K562 (cell line): ENCODE data around the gene LPIN2. TPM values are rescaled to one million over a fixed set of nuclear protein-coding genes. Genes with fewer than 3 reads are reported as not detected.

ENCODE experiments used
- ATAC-seq: fragments of 200-7000 bp; cut with Tn5 transposase; 3 replicates; pipeline ENCODE4 v1.9.1; 2020; ENCODE audit warnings: moderate library complexity
- BruUV-seq: library from RNA; stranded (reverse); fragments of 400-500 nt; replicated peaks from 2 replicates; lab custom pipeline; 2021; lab: Mats Ljungman, UMichigan
- CTCF ChIA-PET: fragments of 300-600 bp; formaldehyde crosslinking; extraction: SDS; loops from one replicate; lab custom pipeline; 2021; ENCODE audit warnings: low intra/inter-chr PET ratio; lab: Yijun Ruan, JAX
- POLR2A ChIA-PET: fragments of 300-600, 350-650 bp; sonication (Branson Sonifier 250); formaldehyde crosslinking; extraction: SDS; loops from one replicate; lab custom pipeline; 2021; ENCODE audit warnings: antibody characterized with exemption, inconsistent platforms; lab: Yijun Ruan, JAX
- DNase-seq, 4 experiments: peaks; one replicate each; pipeline versions ENCODE4 v3.0.0 to v3.0.0-alpha.2; 2011 to 2018; ENCODE audit warnings: low spot score in 3 of 4, mixed read lengths in 3 of 4; ENCODE audit errors: extremely low read depth in 1 of 4
- FAIRE-seq: peaks from 2 replicates; lab custom pipeline; 2011; peaks lifted over from hg19 to GRCh38; lab: Jason Lieb, UNC
- H2AFZ ChIP-seq: 2 replicates; pipeline ENCODE4 v1.6.0; 2011; ENCODE audit warnings: low read depth, low read length, control low read depth, inconsistent platforms
- H3K27ac ChIP-seq: fragments of 200-600 bp; 3 replicates; pipeline ENCODE4 v1.8.0; 2011; ENCODE audit warnings: low read depth, mild to moderate bottlenecking, control low read depth, inconsistent platforms, low read length, moderate library complexity, mixed read lengths; ENCODE audit errors: extremely low read depth
- H3K27me3 ChIP-seq, 2 experiments: fragments of 300-600 bp in 1 of 2; 2 replicates in 1 of 2; 3 replicates in 1 of 2; pipeline versions ENCODE4 v1.6.0 to v1.8.0; 2011; ENCODE audit warnings: inconsistent platforms in 2 of 2, low read length in 2 of 2, mild to moderate bottlenecking in 1 of 2, mixed read lengths in 1 of 2, moderate library complexity in 1 of 2; ENCODE audit not compliant: control insufficient read depth in 2 of 2, insufficient read depth in 2 of 2
- H3K36me3 ChIP-seq: fragments of 300-600 bp; 3 replicates; pipeline ENCODE4 v1.8.0; 2011; ENCODE audit warnings: mild to moderate bottlenecking, low read length, inconsistent platforms; ENCODE audit not compliant: control insufficient read depth, insufficient read depth
- H3K4me1 ChIP-seq, 2 experiments: fragments of 200-600 bp in 1 of 2; replicated peaks in 1 of 2; 2 replicates in 1 of 2; 3 replicates in 1 of 2; pipeline versions ENCODE4 v1.5.1 to v1.8.0; 2011; ENCODE audit warnings: inconsistent platforms in 2 of 2, low read length in 2 of 2, mild to moderate bottlenecking in 1 of 2, mixed read lengths in 1 of 2, moderate library complexity in 1 of 2; ENCODE audit not compliant: control insufficient read depth in 2 of 2, insufficient read depth in 2 of 2
- H3K4me2 ChIP-seq: 2 replicates; pipeline ENCODE4 v1.6.1; 2011; ENCODE audit warnings: low read length, control low read depth, inconsistent platforms, mixed read lengths; ENCODE audit not compliant: insufficient read depth
- H3K4me3 ChIP-seq: fragments of 200-600 bp; sonication (generic), shearing (Covaris generic); 2 replicates; pipeline ENCODE4 v1.5.1; 2016; ENCODE audit warnings: control low read depth, inconsistent platforms
- H3K79me2 ChIP-seq: fragments of 200-600 bp; 3 replicates; pipeline ENCODE4 v1.8.0; 2011; ENCODE audit warnings: low read length, inconsistent platforms; ENCODE audit not compliant: control insufficient read depth, insufficient read depth
- H3K9ac ChIP-seq, 2 experiments: 2 replicates each; pipeline versions ENCODE4 v1.6.0 to v1.6.1; 2011; ENCODE audit warnings: low read depth in 2 of 2, low read length in 2 of 2, control low read depth in 1 of 2, inconsistent platforms in 1 of 2, mild to moderate bottlenecking in 1 of 2, mixed read lengths in 1 of 2; ENCODE audit not compliant: insufficient read depth in 1 of 2
- H3K9me1 ChIP-seq: one replicate; pipeline ENCODE4 v1.6.0; 2011; ENCODE audit warnings: inconsistent platforms, mild to moderate bottlenecking, low read length, moderate library complexity; ENCODE audit not compliant: control insufficient read depth, insufficient read depth
- H3K9me3 ChIP-seq: replicated peaks from 2 replicates; pipeline ENCODE4 v1.5.1; 2011; ENCODE audit warnings: low read depth, low read length, inconsistent platforms; ENCODE audit not compliant: control insufficient read depth, insufficient read depth
- H4K20me1 ChIP-seq: replicated peaks from 2 replicates; pipeline ENCODE4 v1.6.1; 2011; ENCODE audit warnings: low read length, inconsistent platforms, mixed read lengths; ENCODE audit not compliant: control insufficient read depth, insufficient read depth
- TEAD4 ChIP-seq, 2 experiments: sonication (generic) in 1 of 2; formaldehyde crosslinking in 1 of 2; IDR thresholded peaks; 2 replicates each; pipeline versions ENCODE4 v1.6.1 to v1.8.0; 2012 to 2022; ENCODE audit warnings: borderline replicate concordance in 1 of 2, inconsistent platforms in 1 of 2, low read length in 1 of 2, mild to moderate bottlenecking in 1 of 2, missing genetic modification reagents in 1 of 2
- WGBS: fragments of 100-300 bp; shearing (Covaris generic); methylation state at CpG from one replicate; pipeline ENCODE4 v1.1.6; 2016; ENCODE audit warnings: low coverage, mixed read lengths; ENCODE audit not compliant: insufficient coverage; ENCODE audit errors: missing lambda C conversion rate; 5-methylcytosine and 5-hydroxymethylcytosine counted together
- in situ Hi-C: fragments of 300-500 bp; cut with MboI; formaldehyde crosslinking; loops from 4 replicates; pipeline ENCODE4 v1.15.0; 2018; ENCODE audit warnings: inconsistent platforms, mixed read lengths
- intact Hi-C: fragments of 100-400 bp; cut with micrococcal nuclease; formaldehyde crosslinking; loops from 2 replicates; pipeline ENCODE4 v1.14.2; 2022
- polyA plus RNA-seq, 8 experiments: library from polyadenylated mRNA; depleted of rRNA in 4 of 8; stranded (reverse) in 5 of 8; unstranded in 3 of 8; fragments of >200 nt; fragmentation: Nextera tagmentation in 2 of 8; fragmentation: Illumina TruSeq in 1 of 8; extraction: Ambion mirVana in 2 of 8; extraction: Trizol in 1 of 8; gene quantifications; 2 replicates each; pipeline versions ENCODE4 v1.2.1 to v1.2.3, GENCODE V29; 2011 to 2014; ENCODE audit warnings: inconsistent platforms in 1 of 8, missing spikeins in 1 of 8
- total RNA-seq, 7 experiments: library from RNA; depleted of rRNA in 6 of 7; stranded (reverse); fragments of >200 nt in 6 of 7; fragmentation: Illumina TruSeq in 2 of 7; extraction: Trizol in 2 of 7; gene quantifications; 2 replicates each; pipeline versions ENCODE4 v1.2.1 to v1.2.3, GENCODE V29; 2011 to 2021; ENCODE audit warnings: low replicate concordance in 1 of 7
- TF ChIP-seq, protein P1 (sequence below): fragments of 250-450 bp; sonication (Bioruptor Pico); IDR thresholded peaks from 2 replicates; pipeline ENCODE4 v1.8.0; 2022; ENCODE audit warnings: inconsistent platforms

The LPIN2 gene
- total and polyA plus RNA-seq, 9 of the 15 experiments (the other 6 are each of a cell fraction or from before 2014, with no cell fraction given): 5.2 to 34.8 (median 24.6) TPM

DNA sequence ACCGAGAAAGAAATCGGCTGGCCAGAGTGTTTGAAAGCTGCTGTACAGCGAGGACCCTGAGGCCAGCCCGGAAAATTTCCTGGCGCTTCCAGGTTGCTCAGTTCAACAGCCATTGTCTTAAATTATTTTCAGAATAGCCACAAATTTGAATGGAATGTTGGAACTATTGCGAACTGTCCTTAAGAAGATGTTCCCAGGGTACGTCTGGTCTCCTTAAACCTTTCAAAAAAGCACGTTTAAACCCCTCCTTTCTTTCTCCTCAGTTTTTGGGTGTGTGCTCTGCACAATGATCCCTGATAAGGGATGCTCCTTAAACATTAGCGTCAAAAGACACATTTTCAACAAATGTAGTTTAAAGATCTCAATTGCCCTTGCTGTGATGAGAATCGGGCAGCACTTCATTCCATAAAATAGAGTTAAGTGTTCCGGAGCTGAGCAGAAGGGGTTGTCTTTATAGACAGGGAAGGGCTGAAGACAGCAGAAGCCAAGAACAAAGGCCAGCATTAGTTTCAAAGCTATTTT is 14.5 kb upstream of the LPIN2 start:
- H3K9me1 ChIP-seq: no peaks in the 10 kb centered on the region
- H3K4me1 ChIP-seq: peaks cover 3 to 17% of the 10 kb centered on the region in 2 experiments; a peak in 3 of 5 replicates
- TF ChIP-seq, protein P1, sequence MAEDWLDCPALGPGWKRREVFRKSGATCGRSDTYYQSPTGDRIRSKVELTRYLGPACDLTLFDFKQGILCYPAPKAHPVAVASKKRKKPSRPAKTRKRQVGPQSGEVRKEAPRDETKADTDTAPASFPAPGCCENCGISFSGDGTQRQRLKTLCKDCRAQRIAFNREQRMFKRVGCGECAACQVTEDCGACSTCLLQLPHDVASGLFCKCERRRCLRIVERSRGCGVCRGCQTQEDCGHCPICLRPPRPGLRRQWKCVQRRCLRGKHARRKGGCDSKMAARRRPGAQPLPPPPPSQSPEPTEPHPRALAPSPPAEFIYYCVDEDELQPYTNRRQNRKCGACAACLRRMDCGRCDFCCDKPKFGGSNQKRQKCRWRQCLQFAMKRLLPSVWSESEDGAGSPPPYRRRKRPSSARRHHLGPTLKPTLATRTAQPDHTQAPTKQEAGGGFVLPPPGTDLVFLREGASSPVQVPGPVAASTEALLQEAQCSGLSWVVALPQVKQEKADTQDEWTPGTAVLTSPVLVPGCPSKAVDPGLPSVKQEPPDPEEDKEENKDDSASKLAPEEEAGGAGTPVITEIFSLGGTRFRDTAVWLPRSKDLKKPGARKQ (CRISPR knock-in tag): 0 out of 2 replicates have a peak, but pooled peaks have one; percentile 47
- TF ChIP-seq TEAD4 (IDR thresholded peaks at IDR 0.05; ENCODE audit: low read length) (no peak), TEAD4 (CRISPR knock-in tag; IDR thresholded peaks at IDR 0.05; ENCODE audit: borderline replicate concordance) (no peak)
- DNase-seq (no peak), ATAC-seq (peak; percentile 29), FAIRE-seq (no peak)
- BruUV-seq: no TSS peak
- intact Hi-C loops: no loop called here
- no peaks in the 10 kb centered on the region for H4K20me1 ChIP-seq
- POLR2A ChIA-PET: interaction anchor here (0.6 to 0.8 kb wide), 2 partner anchors 10 to 70 kb away, joined by 3 to 4 read pairs; no protein-coding TSS in a partner anchor
- H3K9me3 ChIP-seq: no peaks in the 10 kb centered on the region
- H3K79me2 ChIP-seq: no peaks in the 10 kb centered on the region
- CTCF ChIA-PET: no interaction called here
- no peak overlapping the region for H3K27ac ChIP-seq
- no peaks in the 10 kb centered on the region for H3K36me3 ChIP-seq
- H3K9ac ChIP-seq: no peak overlapping the region
- H2AFZ ChIP-seq: peak overlapping the region; percentile 63
- no peak overlapping the region for H3K4me2 ChIP-seq
- no peaks in the 10 kb centered on the region for H3K27me3 ChIP-seq
- WGBS: 56% methylated on average over 11 of the region's 11 CpGs
- no peak overlapping the region for H3K4me3 ChIP-seq
- in situ Hi-C loops: no loop called here
